ENCODE data around the gene RARA.
A peak's percentile ranks its signal among the peaks of the same experiment; 100 is the strongest.

Gene RARA

DNA sequence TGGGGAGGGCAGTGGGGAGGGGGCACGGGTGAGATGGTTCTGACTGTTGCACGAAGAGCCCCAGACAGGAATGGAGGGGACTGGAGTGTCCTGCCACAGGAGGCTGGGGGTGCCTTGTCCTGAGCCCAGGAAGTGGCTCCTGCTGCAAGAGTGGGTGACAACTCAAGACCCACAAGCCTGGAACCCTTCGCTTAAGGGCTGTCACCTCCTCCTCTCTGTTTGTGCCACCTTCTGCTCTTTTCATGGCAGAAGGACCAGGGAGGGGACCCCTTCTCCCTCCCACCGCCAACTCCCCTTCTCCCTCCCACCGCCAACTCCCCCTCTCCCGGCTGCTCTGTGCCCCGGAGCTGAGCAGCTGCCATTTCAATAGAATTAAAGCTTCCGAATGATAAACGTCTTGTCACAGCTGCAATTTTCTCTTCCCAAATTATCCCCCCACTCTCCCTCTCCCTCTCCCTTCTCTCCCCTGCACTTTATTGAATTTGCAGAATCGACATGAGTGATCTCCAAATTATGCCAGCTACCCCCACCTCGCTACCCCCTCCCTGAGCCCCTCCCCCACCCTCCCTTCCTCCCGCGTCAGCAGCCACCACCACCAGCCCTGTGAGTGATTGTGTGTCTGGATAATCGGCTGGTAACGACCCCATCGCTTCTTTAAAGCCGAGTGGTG, 41.8 kb downstream of the RARA start:
- TF ChIP-seq, protein P1, sequence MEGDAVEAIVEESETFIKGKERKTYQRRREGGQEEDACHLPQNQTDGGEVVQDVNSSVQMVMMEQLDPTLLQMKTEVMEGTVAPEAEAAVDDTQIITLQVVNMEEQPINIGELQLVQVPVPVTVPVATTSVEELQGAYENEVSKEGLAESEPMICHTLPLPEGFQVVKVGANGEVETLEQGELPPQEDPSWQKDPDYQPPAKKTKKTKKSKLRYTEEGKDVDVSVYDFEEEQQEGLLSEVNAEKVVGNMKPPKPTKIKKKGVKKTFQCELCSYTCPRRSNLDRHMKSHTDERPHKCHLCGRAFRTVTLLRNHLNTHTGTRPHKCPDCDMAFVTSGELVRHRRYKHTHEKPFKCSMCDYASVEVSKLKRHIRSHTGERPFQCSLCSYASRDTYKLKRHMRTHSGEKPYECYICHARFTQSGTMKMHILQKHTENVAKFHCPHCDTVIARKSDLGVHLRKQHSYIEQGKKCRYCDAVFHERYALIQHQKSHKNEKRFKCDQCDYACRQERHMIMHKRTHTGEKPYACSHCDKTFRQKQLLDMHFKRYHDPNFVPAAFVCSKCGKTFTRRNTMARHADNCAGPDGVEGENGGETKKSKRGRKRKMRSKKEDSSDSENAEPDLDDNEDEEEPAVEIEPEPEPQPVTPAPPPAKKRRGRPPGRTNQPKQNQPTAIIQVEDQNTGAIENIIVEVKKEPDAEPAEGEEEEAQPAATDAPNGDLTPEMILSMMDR (IDR thresholded peaks at IDR 0.05; ENCODE audit: insufficient read depth, low read depth, low read length, missing control alignments) = no peak
- no peak overlapping the region for H3K4me3 ChIP-seq (ENCODE audit: low read length)
- no peak for DNase-seq (ENCODE audit: low read depth)

DNA sequence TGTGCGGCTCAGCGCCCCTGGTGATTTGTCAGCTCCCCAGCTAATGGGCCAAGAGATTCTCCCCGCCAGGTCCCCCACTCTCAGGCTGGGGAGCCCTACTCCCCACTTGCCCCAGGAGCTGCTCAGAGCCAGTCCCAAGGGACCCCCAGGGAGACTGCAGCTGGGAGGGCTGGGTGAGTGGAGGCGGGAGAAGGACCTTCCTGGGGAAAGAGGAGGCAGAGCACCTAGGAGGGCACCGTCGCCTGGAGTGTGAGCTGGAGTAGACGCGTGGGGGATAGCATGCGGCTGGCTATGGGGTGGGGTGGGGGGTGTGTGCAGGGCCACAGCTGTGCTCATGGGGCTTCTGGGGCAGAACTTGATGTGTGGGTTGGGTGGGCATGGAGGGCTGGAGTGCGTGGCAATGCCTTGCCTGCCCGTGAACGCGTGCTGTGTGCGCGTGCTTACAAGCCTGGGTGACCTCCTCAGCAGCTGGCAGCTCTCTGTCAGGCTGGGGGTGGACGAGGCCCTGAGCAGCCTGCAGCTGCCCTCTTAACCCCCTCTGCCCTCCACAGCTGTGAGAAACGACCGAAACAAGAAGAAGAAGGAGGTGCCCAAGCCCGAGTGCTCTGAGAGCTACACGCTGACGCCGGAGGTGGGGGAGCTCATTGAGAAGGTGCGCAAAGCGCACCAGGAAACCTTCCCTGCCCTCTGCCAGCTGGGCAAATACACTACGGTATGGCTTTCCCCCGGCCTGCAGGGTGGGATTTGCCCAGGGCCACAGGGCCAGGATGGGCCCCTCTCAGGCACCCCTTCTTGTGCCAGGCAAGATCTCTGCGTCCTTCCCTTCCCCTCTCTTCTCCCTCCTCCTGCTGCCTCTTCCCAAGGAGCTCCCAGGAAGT, 42.6 kb downstream of the RARA start:
- DNase-seq (ENCODE audit: low read depth) = no peak
- TF ChIP-seq, protein P1 (IDR thresholded peaks at IDR 0.05; ENCODE audit: insufficient read depth, low read depth, low read length, missing control alignments) = no peak
- no peak overlapping the region for H3K4me3 ChIP-seq (ENCODE audit: low read length)

DNA sequence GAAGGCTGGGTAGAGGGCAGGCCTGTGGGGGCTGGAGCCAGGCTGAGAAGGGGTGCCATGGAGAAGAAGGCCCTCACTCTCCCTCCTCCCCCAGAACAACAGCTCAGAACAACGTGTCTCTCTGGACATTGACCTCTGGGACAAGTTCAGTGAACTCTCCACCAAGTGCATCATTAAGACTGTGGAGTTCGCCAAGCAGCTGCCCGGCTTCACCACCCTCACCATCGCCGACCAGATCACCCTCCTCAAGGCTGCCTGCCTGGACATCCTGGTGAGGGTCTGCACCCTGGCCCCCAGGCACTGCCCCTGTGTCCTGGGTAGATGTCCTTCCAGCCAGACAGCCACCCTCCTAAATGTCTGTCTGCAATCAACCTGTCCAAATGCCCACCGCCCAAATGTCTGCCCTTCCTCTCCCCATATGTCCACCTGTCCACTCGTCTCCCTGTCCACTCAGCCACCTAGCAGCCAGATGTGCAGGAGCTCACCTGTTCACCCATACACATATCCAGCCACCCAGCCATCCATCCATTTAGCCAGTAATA, 43.3 kb downstream of the RARA start:
- TF ChIP-seq, protein P1 (IDR thresholded peaks at IDR 0.05; ENCODE audit: insufficient read depth, low read depth, low read length, missing control alignments) = no peak
- DNase-seq (ENCODE audit: low read depth) = no peak
- no peak overlapping the region for H3K4me3 ChIP-seq (ENCODE audit: low read length)

DNA sequence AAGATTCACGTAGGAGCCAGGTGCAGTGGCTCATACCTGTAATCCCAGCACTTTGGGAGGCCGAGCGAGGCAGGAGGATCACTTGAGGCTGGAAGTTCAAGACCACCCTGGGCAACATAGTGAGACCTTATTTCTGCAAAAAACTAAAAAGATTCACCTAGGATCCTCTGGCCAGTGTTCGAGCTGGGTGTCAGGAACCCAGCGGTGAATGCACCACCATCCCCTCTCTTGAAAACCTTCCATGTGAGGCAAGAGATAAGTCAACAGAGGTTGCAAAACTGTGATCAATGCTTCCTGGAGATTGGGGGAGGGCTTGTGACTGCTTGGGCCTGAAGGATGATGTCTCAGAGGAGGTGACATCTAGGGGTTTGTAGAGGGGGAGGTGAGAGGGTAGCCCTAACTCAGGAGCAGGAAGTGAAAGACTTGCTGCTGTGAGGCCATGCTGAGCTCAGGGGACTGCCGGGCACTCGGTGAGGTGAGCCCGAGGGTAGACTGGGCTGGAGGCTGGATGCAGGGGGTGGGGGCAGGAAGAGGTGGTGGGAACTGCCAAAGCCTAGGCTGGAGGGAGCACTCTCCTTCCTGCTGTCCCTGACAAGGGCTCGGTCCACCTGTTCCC, 43.9 kb downstream of the RARA start:
- TF ChIP-seq, protein P1 (IDR thresholded peaks at IDR 0.05; ENCODE audit: insufficient read depth, low read depth, low read length, missing control alignments) = no peak
- H3K4me3 ChIP-seq (ENCODE audit: low read length) = no peak overlapping the region
- peak; percentile 31 for DNase-seq (ENCODE audit: low read depth)

DNA sequence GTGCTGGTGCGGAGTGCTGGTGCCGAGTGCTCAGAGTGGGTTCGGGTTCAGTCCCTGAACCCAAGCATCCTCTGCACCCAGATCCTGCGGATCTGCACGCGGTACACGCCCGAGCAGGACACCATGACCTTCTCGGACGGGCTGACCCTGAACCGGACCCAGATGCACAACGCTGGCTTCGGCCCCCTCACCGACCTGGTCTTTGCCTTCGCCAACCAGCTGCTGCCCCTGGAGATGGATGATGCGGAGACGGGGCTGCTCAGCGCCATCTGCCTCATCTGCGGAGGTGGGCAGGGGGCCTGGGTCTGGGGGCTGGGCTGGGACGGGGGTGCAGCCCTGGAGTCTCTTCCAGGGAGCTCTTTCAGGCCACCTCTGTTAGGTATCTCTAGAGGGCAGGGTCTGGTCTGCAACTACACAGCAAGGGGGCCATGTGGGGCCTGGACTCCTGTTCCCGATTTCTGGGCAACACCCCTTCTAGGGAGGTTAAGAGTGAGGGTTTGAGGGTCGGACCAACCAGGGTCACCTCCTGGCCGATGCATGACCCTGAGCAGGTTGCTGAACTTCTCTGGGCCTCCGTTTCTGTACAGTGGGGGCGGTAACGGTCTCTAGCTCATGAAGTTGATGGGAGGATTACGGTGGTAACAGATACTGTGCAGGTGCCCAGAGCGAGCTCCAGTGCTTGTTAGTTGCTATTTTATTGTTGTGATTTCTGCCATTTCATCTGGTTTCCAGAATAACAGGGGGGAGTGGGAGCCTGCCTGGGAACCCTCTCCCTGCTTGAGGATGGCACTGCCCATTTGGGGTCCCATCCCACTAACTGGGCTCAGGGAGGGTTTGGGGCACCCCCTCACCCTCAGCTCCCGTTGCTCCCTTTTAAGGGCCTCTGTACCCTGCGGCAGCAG, 45.5 kb downstream of the RARA start:
- no peak overlapping the region for H3K4me3 ChIP-seq (ENCODE audit: low read length)
- TF ChIP-seq, protein P1 (IDR thresholded peaks at IDR 0.05; ENCODE audit: insufficient read depth, low read depth, low read length, missing control alignments) = no peak
- no peak for DNase-seq (ENCODE audit: low read depth)

Data from epithelial cell of esophagus (primary cell).